Measurements from ENCODE around the gene UBE2L6. TPM values are rescaled to one million over a fixed set of nuclear protein-coding genes. Genes with fewer than 3 reads are reported as not detected.
A peak's percentile ranks its signal among the peaks of the same experiment; 100 is the strongest.

UBE2L6 gene
- total RNA-seq (10 to 100 TPM; 61.7 to 97.2 (median 80.3) TPM), total RNA-seq (32.6 to 164 (median 82.4) reads per million in 29 experiments)
- total RNA-seq (2013) = 78.0 TPM

GRCh38 chr11:57567515-57568329, at the start of gene UBE2L6:
UBE2L6 (minus strand) TSS chr11:57567672; CDS start chr11:57567611, 61 bp downstream.
- POLR2A ChIA-PET = interaction anchor here (0.6 to 1.0 kb wide), 4 partner anchors 70 to 143 kb away, joined by 3 to 7 read pairs (median 3); no protein-coding TSS in a partner anchor
- peak within 1 kb of the TSS; percentile 94 to 100 (median 98) for H3K4me3 Mint-ChIP-seq
- H3K27me3 ChIP-seq (replicated peaks in 1 of 2; ENCODE audit: control insufficient read depth in 2 of 2, extremely low read depth in 1 of 2, insufficient read depth in 2 of 2, low read length in 1 of 2) = no peaks in the 10 kb centered on the region
- under 1% methylated on average over 60 of the region's 92 CpGs for WGBS (ENCODE audit: insufficient coverage)
- peaks cover 9% of the 10 kb centered on the region for H3K36me3 Mint-ChIP-seq
- H3K36me3 ChIP-seq (ENCODE audit: control insufficient read depth in 2 of 2, extremely low read depth in 1 of 2, insufficient read depth in 1 of 2, low read length in 1 of 2) = peaks cover 0 to 2% of the 10 kb centered on the region in 2 donors
- H3K9me3 Mint-ChIP-seq = no peaks in the 10 kb centered on the region
- peak within 1 kb of the TSS; percentile 93 for H3K27ac ChIP-seq (ENCODE audit: low read length)
- peaks cover 47 to 65% (median 56%) of the 10 kb centered on the region in 3 donors for H3K4me1 Mint-ChIP-seq
- CTCF ChIA-PET = interaction anchor here (0.6 to 4.4 kb wide), 23 partner anchors 34 to 1008 kb away, joined by 3 to 51 read pairs (median 3); partner anchors contain the start of genes LPXN (in 1 of the 2), SSRP1 (in 1 of the 2) and TIMM10 (in 1 of the 2)
- no peaks in the 10 kb centered on the region for H3K27me3 Mint-ChIP-seq
- H3K9me3 ChIP-seq = no peaks in the 10 kb centered on the region
- ATAC-seq (replicated peaks in 1 of 4) (peak; percentile 74 to 80 (median 79)), DNase-seq (peak; percentile 36 to 91 (median 70))
- H3K27ac Mint-ChIP-seq = peak within 1 kb of the TSS; percentile 99
- peaks cover 13 to 43% of the 10 kb centered on the region in 2 experiments for H3K4me1 ChIP-seq (ENCODE audit: control insufficient read depth in 1 of 2, extremely low read depth in 1 of 2, insufficient read depth in 2 of 2, low read length in 2 of 2)
- H3K4me3 ChIP-seq (ENCODE audit: control insufficient read depth in 1 of 2, extremely low read depth in 1 of 2, low read length in 1 of 2) = peak within 1 kb of the TSS; percentile 83 to 100

DNA sequence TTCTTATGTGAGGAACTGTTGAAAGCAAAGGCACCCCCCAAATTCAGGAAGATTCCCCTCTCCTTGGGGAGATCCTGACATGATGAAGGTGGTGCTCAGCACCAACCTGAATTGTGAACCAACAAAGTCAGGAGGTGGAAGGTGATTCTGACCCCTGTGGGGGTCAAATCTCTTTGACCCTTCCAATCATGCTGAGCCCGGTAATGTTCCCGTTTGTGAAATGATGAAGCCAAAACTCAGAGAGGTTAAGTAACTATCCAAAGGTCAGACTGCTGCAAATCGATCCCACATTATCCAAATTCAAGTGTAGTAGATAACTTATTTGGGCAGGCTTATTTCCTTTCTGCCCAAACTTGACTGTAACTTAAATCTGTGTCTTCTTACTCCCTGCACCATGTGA, 49.1 kb upstream of the UBE2L6 start:
- Mint-ChIP-seq H3K36me3 (no peaks in the 10 kb centered on the region), H3K27ac (no peak overlapping the region), H3K27me3 (peaks cover 8 to 10% of the 10 kb centered on the region in 2 donors), H3K4me1 (no peaks in the 10 kb centered on the region), H3K9me3 (peaks cover 0 to 5% (median 1%) of the 10 kb centered on the region in 3 donors), H3K4me3 (no peak overlapping the region)
- no CpG with 5 or more reads among the region's 3 CpGs for WGBS (ENCODE audit: insufficient coverage)
- POLR2A ChIA-PET = no interaction called here
- H3K36me3 ChIP-seq (ENCODE audit: control insufficient read depth in 2 of 2, extremely low read depth in 1 of 2, insufficient read depth in 1 of 2, low read length in 1 of 2) = no peaks in the 10 kb centered on the region
- DNase-seq (no peak), ATAC-seq (replicated peaks in 1 of 4) (no peak)
- CTCF ChIA-PET = no interaction called here
- H3K4me1 ChIP-seq (ENCODE audit: control insufficient read depth in 1 of 2, extremely low read depth in 1 of 2, insufficient read depth in 2 of 2, low read length in 2 of 2) = no peaks in the 10 kb centered on the region
- no peak overlapping the region for H3K4me3 ChIP-seq (ENCODE audit: control insufficient read depth in 1 of 2, extremely low read depth in 1 of 2, low read length in 1 of 2)
- no peak overlapping the region for H3K27ac ChIP-seq (ENCODE audit: low read length)
- peaks cover 0 to 7% of the 10 kb centered on the region in 2 experiments for H3K27me3 ChIP-seq (replicated peaks in 1 of 2; ENCODE audit: control insufficient read depth in 2 of 2, extremely low read depth in 1 of 2, insufficient read depth in 2 of 2, low read length in 1 of 2)
- no peaks in the 10 kb centered on the region for H3K9me3 ChIP-seq

DNA sequence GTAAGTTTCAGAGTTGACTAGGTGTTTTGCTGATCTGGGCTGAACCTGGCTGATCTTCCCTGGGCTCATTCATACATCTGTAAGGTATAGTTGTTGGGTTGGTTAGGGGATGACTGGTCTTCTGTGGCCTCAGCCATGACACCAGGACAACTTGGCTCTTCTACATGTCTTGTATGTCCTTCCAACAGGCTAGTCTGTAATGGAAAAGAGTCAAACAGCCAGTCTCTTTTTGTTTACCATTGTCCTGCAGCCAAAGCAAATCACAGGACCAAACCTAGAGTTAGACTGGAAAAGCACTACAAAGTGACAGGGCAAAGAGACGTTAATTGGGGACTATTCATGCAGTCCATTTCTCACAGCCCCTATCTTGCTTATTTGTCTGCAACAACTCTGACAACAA, 47.8 kb upstream of the UBE2L6 start:
- Histone ChIP-seq H3K27ac (ENCODE audit: low read length) (no peak overlapping the region), H3K4me1 (ENCODE audit: control insufficient read depth in 1 of 2, extremely low read depth in 1 of 2, insufficient read depth in 2 of 2, low read length in 2 of 2) (no peaks in the 10 kb centered on the region), H3K27me3 (replicated peaks in 1 of 2; ENCODE audit: control insufficient read depth in 2 of 2, extremely low read depth in 1 of 2, insufficient read depth in 2 of 2, low read length in 1 of 2) (peaks cover 0 to 8% of the 10 kb centered on the region in 2 experiments), H3K36me3 (ENCODE audit: control insufficient read depth in 2 of 2, extremely low read depth in 1 of 2, insufficient read depth in 1 of 2, low read length in 1 of 2) (no peaks in the 10 kb centered on the region), H3K4me3 (ENCODE audit: control insufficient read depth in 1 of 2, extremely low read depth in 1 of 2, low read length in 1 of 2) (no peak overlapping the region), H3K9me3 (no peaks in the 10 kb centered on the region)
- CTCF ChIA-PET = interaction anchor here in 1 of 2 donors (0.6 kb wide), 1 partner anchor 43 kb away, joined by 3 read pairs; no protein-coding TSS in a partner anchor
- Mint-ChIP-seq H3K4me1 (no peaks in the 10 kb centered on the region), H3K27me3 (peaks cover 8 to 10% of the 10 kb centered on the region in 2 donors), H3K36me3 (no peaks in the 10 kb centered on the region), H3K9me3 (peaks cover 0 to 1% (median under 1%) of the 10 kb centered on the region in 3 donors), H3K27ac (no peak overlapping the region), H3K4me3 (no peak overlapping the region)
- no peak for DNase-seq
- POLR2A ChIA-PET = interaction anchor here in 1 of 2 donors (0.7 kb wide), 1 partner anchor 1042 kb away, joined by 3 read pairs; no protein-coding TSS in a partner anchor
- WGBS (ENCODE audit: insufficient coverage) = no CpG with 5 or more reads among the region's 1 CpG
- ATAC-seq (replicated peaks in 1 of 4) = no peak

DNA sequence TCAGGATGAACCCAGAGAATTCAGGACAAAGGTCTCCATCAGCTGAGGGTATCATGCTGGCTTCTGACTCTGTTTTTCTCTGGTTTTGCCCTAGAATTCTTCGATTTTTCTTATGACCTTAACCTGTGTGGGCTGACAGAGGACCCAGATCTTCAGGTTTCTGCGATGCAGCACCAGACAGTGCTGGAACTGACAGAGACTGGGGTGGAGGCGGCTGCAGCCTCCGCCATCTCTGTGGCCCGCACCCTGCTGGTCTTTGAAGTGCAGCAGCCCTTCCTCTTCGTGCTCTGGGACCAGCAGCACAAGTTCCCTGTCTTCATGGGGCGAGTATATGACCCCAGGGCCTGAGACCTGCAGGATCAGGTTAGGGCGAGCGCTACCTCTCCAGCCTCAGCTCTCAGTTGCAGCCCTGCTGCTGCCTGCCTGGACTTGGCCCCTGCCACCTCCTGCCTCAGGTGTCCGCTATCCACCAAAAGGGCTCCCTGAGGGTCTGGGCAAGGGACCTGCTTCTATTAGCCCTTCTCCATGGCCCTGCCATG, 46.8 kb upstream of the UBE2L6 start:
- Histone ChIP-seq H3K4me3 (ENCODE audit: control insufficient read depth in 1 of 2, extremely low read depth in 1 of 2, low read length in 1 of 2) (no peak overlapping the region), H3K9me3 (no peaks in the 10 kb centered on the region), H3K4me1 (ENCODE audit: control insufficient read depth in 1 of 2, extremely low read depth in 1 of 2, insufficient read depth in 2 of 2, low read length in 2 of 2) (no peaks in the 10 kb centered on the region), H3K27me3 (replicated peaks in 1 of 2; ENCODE audit: control insufficient read depth in 2 of 2, extremely low read depth in 1 of 2, insufficient read depth in 2 of 2, low read length in 1 of 2) (peaks cover 0 to 8% of the 10 kb centered on the region in 2 experiments), H3K27ac (ENCODE audit: low read length) (no peak overlapping the region), H3K36me3 (ENCODE audit: control insufficient read depth in 2 of 2, extremely low read depth in 1 of 2, insufficient read depth in 1 of 2, low read length in 1 of 2) (no peaks in the 10 kb centered on the region)
- Mint-ChIP-seq H3K36me3 (no peaks in the 10 kb centered on the region), H3K27ac (no peak overlapping the region), H3K9me3 (peaks cover 0 to 1% (median 0%) of the 10 kb centered on the region in 3 donors), H3K4me3 (no peak overlapping the region), H3K4me1 (no peaks in the 10 kb centered on the region), H3K27me3 (peaks cover 8 to 10% of the 10 kb centered on the region in 2 donors)
- DNase-seq (no peak), ATAC-seq (replicated peaks in 1 of 4) (no peak)
- WGBS (ENCODE audit: insufficient coverage) = 66% methylated on average over 10 of the region's 10 CpGs
- CTCF ChIA-PET = interaction anchor here in 1 of 2 donors (0.6 kb wide), 1 partner anchor 364 kb away, joined by 3 read pairs; no protein-coding TSS in a partner anchor
- POLR2A ChIA-PET = no interaction called here

DNA sequence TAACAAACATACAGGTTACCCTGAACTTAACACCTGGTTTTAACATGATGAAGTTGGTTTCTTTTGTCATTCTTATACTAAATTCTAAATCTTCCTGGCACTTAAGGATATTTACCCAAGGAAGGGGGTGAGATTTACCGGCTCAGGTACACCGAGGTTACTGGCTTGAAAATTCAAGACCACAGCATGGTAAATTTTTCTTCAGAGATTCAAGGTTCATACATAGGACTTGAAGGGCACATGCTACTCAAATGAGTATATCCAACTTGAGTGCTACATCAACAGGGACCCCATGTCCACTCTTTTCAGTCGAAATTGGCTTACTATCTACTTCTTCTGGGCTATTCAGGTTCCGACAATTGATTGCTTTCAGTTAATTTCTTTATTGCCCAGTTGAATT, 42.7 kb upstream of the UBE2L6 start:
- CTCF ChIA-PET = no interaction called here
- DNase-seq = no peak
- Histone ChIP-seq H3K4me1 (ENCODE audit: control insufficient read depth in 1 of 2, extremely low read depth in 1 of 2, insufficient read depth in 2 of 2, low read length in 2 of 2) (no peaks in the 10 kb centered on the region), H3K27me3 (replicated peaks in 1 of 2; ENCODE audit: control insufficient read depth in 2 of 2, extremely low read depth in 1 of 2, insufficient read depth in 2 of 2, low read length in 1 of 2) (peaks cover 0 to 4% of the 10 kb centered on the region in 2 experiments), H3K36me3 (ENCODE audit: control insufficient read depth in 2 of 2, extremely low read depth in 1 of 2, insufficient read depth in 1 of 2, low read length in 1 of 2) (no peaks in the 10 kb centered on the region), H3K27ac (ENCODE audit: low read length) (no peak overlapping the region), H3K4me3 (ENCODE audit: control insufficient read depth in 1 of 2, extremely low read depth in 1 of 2, low read length in 1 of 2) (no peak overlapping the region), H3K9me3 (no peaks in the 10 kb centered on the region)
- POLR2A ChIA-PET = no interaction called here
- no peak overlapping the region for H3K4me3 Mint-ChIP-seq
- H3K27me3 Mint-ChIP-seq = peaks cover 0 to 10% of the 10 kb centered on the region in 2 donors
- no peaks in the 10 kb centered on the region for H3K36me3 Mint-ChIP-seq
- H3K4me1 Mint-ChIP-seq = no peaks in the 10 kb centered on the region
- no peak overlapping the region for H3K27ac Mint-ChIP-seq
- no peak for ATAC-seq (replicated peaks in 1 of 4)
- 89% methylated on average over 2 of the region's 4 CpGs for WGBS (ENCODE audit: insufficient coverage)
- H3K9me3 Mint-ChIP-seq = no peaks in the 10 kb centered on the region

DNA sequence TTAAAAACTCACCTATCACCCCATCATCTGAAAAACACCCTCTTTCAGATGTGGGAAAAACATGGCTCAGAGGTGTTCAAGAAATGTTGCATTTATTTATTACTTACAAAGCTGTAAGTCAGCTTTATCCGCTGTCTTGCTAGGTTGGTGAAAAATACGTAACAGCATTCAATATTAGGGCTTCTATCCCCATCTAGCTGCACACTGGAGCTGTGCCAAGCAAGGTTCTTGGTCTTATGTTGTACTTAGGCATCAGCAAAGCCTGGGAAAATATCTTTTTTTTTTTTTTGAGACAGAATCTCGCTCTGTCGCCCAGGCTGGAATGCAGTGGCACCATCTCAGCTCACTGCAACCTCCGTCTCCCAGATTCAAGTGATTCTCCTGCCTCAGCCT, 37.6 kb upstream of the UBE2L6 start:
- peaks cover 10% of the 10 kb centered on the region in 2 donors for H3K27me3 Mint-ChIP-seq
- H3K27ac Mint-ChIP-seq = no peak overlapping the region
- Histone ChIP-seq H3K4me3 (ENCODE audit: control insufficient read depth in 1 of 2, extremely low read depth in 1 of 2, low read length in 1 of 2) (no peak overlapping the region), H3K9me3 (no peaks in the 10 kb centered on the region), H3K4me1 (ENCODE audit: control insufficient read depth in 1 of 2, extremely low read depth in 1 of 2, insufficient read depth in 2 of 2, low read length in 2 of 2) (peaks cover 0 to 3% of the 10 kb centered on the region in 2 experiments), H3K27me3 (replicated peaks in 1 of 2; ENCODE audit: control insufficient read depth in 2 of 2, extremely low read depth in 1 of 2, insufficient read depth in 2 of 2, low read length in 1 of 2) (peaks cover 0 to 3% of the 10 kb centered on the region in 2 experiments), H3K36me3 (ENCODE audit: control insufficient read depth in 2 of 2, extremely low read depth in 1 of 2, insufficient read depth in 1 of 2, low read length in 1 of 2) (no peaks in the 10 kb centered on the region), H3K27ac (ENCODE audit: low read length) (no peak overlapping the region)
- no peaks in the 10 kb centered on the region for H3K36me3 Mint-ChIP-seq
- no peaks in the 10 kb centered on the region for H3K9me3 Mint-ChIP-seq
- POLR2A ChIA-PET = no interaction called here
- H3K4me1 Mint-ChIP-seq = peaks cover 0 to 1% (median 0%) of the 10 kb centered on the region in 3 donors
- ATAC-seq (replicated peaks in 1 of 4) (no peak), DNase-seq (no peak)
- CTCF ChIA-PET = interaction anchor here (0.6 to 1.5 kb wide), 3 partner anchors 36 to 112 kb away, joined by 3 to 4 read pairs (median 3); partner anchors contain the start of gene UBE2L6 (in 1 of the 2)
- 100% methylated on average over 2 of the region's 5 CpGs for WGBS (ENCODE audit: insufficient coverage)
- H3K4me3 Mint-ChIP-seq = no peak overlapping the region
